IPS DF 19.7 (cell line): ENCODE measurements around the gene NLGN1.

Experiments
- DNase-seq: peaks from one replicate; pipeline ENCODE4 v3.0.0-alpha.2; 2013; ENCODE audit warnings: low read depth, low spot score

The NLGN1 gene

GRCh38 chr3:174331095-174331800 is 933.7 kb downstream of the NLGN1 start:
- no peak for DNase-seq

GRCh38 chr3:174332391-174332790 is 934.8 kb downstream of the NLGN1 start:
- DNase-seq, result no peak

DNA sequence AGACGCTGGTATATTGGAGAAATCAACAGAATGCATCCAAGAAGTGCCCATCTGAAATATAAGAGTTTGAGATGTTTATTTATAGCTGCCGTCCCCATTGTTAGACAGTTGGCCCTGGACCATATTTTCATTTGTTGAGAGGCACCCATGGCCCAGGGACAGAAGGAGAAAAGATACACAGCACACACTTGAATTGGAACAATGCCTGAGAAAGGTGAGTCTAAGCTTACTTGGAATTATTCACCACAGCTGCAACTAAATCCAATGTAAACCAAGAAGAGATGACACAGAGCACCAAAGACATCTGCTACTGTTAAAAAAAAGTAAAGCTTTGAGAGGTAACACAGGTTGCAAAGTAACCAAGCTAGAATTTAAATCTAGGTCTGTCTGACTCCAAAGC is 936.1 kb downstream of the NLGN1 start:
- DNase-seq, result no peak

GRCh38 chr3:174334111-174334510 is 936.6 kb downstream of the NLGN1 start:
- no peak for DNase-seq

GRCh38 chr3:174335324-174335723 is 937.8 kb downstream of the NLGN1 start:
- no peak for DNase-seq

DNA sequence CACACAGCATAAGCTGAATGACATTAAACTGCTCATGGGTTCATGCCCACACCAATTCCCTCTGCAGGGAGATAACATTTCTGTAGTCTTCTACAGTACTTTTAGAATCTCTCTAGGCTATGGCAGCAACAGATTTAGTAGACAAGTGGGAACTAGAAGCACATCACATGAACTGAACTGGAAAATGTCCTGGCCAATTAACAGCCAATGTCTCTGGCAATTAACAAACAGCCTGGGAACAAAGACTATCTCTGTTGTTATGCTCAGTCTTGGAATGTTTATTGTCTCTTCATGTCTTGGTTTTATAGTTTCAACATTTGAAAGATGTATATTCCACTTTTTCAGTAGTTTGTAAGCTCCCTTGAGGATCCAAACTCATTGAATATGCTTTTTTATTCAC is 938.4 kb downstream of the NLGN1 start:
- DNase-seq, result no peak
